Measurements from ENCODE around the gene ENC1.

DNA sequence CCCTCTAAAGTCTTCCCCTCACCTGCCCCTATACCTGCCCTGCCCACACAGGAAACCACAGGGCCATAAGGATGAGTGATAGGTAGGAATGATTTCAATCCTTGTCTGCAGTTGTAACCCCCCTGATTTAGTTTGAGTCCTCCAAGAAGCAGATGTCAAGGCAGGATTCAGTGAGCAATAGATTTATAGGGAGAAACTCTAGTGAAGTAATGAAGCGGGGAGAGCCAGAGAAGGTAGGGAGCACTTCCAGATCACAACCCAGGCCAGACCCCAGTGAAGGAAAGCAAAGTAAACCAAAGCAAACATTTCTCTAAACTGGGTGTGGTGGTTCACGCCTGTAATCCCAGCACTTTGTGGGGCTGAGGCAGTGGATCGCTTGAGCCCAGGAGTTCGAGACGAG, 22.4 kb downstream of the ENC1 start:
- TF ChIP-seq, protein P1, sequence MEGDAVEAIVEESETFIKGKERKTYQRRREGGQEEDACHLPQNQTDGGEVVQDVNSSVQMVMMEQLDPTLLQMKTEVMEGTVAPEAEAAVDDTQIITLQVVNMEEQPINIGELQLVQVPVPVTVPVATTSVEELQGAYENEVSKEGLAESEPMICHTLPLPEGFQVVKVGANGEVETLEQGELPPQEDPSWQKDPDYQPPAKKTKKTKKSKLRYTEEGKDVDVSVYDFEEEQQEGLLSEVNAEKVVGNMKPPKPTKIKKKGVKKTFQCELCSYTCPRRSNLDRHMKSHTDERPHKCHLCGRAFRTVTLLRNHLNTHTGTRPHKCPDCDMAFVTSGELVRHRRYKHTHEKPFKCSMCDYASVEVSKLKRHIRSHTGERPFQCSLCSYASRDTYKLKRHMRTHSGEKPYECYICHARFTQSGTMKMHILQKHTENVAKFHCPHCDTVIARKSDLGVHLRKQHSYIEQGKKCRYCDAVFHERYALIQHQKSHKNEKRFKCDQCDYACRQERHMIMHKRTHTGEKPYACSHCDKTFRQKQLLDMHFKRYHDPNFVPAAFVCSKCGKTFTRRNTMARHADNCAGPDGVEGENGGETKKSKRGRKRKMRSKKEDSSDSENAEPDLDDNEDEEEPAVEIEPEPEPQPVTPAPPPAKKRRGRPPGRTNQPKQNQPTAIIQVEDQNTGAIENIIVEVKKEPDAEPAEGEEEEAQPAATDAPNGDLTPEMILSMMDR (IDR thresholded peaks at IDR 0.05 in 2 of 3, conservative IDR thresholded peaks at IDR 0.05 in 1 of 3; ENCODE audit: borderline replicate concordance in 1 of 3, insufficient read depth in 1 of 3, low read depth in 2 of 3, low read length in 2 of 3), result no peak
- TF ChIP-seq, protein P2, sequence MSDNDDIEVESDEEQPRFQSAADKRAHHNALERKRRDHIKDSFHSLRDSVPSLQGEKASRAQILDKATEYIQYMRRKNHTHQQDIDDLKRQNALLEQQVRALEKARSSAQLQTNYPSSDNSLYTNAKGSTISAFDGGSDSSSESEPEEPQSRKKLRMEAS (IDR thresholded peaks at IDR 0.05), result no peak
- TF ChIP-seq EZH2 (IDR thresholded peaks at IDR 0.05) (no peak), RAD21 (IDR thresholded peaks at IDR 0.05; ENCODE audit: low read depth) (no peak), POLR2AphosphoS5 (IDR thresholded peaks at IDR 0.05; ENCODE audit: low read depth, low read length) (no peak), ZFX (IDR thresholded peaks at IDR 0.05) (no peak), EZH2phosphoT487 (IDR thresholded peaks at IDR 0.05; ENCODE audit: borderline replicate concordance) (no peak)

Data from HCT116 (cell line).